GM21717 (cell line): ENCODE measurements around the gene RABL6.
"Not testable (repeated sequence)": the region's sequence is repeated elsewhere in the genome, so short reads cannot be mapped to it uniquely, and the experiment has no call there.

Experiments
- ATAC-seq: cut with Tn5 transposase; IDR thresholded peaks from one replicate; pipeline ENCODE4 v1.9.1; 2021; ENCODE audit warnings: mild to moderate bottlenecking, moderate library complexity; ENCODE audit not compliant: unreplicated experiment

The RABL6 gene

GRCh38 chr9:136832581-136832980 is 24.8 kb downstream of the RABL6 start:
- no peak for ATAC-seq

- not testable (repeated sequence) for ATAC-seq
Measured at GRCh38 chr9:136833381-136834048, 25.8 kb downstream of the RABL6 start.

- no peak for ATAC-seq
Measured at GRCh38 chr9:136835162-136835931, 27.6 kb downstream of the RABL6 start.

- ATAC-seq, result no peak
Measured at GRCh38 chr9:136835932-136836904, 28.5 kb downstream of the RABL6 start.

- ATAC-seq, result no peak
Measured at GRCh38 chr9:136837146-136837855, 29.6 kb downstream of the RABL6 start.

- not testable (repeated sequence) for ATAC-seq
Measured at GRCh38 chr9:136837856-136838277, 30.1 kb downstream of the RABL6 start.

GRCh38 chr9:136838314-136839228 is 30.8 kb downstream of the RABL6 start:
- ATAC-seq, result no peak

GRCh38 chr9:136839229-136840139 is 31.7 kb downstream of the RABL6 start:
- ATAC-seq, result no peak

GRCh38 chr9:136840140-136840876 is 32.6 kb downstream of the RABL6 start:
- no peak for ATAC-seq

GRCh38 chr9:136840877-136841645 is 33.3 kb downstream of the RABL6 start:
- ATAC-seq, result no peak

GRCh38 chr9:136841646-136842379 is 34.1 kb downstream of the RABL6 start:
- not testable (repeated sequence) for ATAC-seq

- ATAC-seq, result peak; percentile 60
Measured at GRCh38 chr9:136842380-136842948, 34.7 kb downstream of the RABL6 start, which contains the start of gene AJM1. TSS of gene AJM1 (plus strand) at chr9:136842478. CDS start at chr9:136844415, 1,937 bp downstream.

- not testable (repeated sequence) for ATAC-seq
Measured at GRCh38 chr9:136843159-136843800, 35.5 kb downstream of the RABL6 start.

GRCh38 chr9:136843801-136844740 is 36.3 kb downstream of the RABL6 start:
- ATAC-seq, result not testable (repeated sequence)
